Trophoblast cell (in vitro differentiated cells and primary cell): Measurements from ENCODE around the gene COA4.

ENCODE experiments used
- DNase-seq, 2 donors: peaks; one replicate each; pipeline ENCODE4 v3.0.0-alpha.2; 2016
- H2AFZ ChIP-seq: 2 replicates; pipeline ENCODE4 v1.6.1; 2013; ENCODE audit warnings: low read length, moderate library complexity, mild to moderate bottlenecking; ENCODE audit not compliant: insufficient read depth, poor library complexity
- H2AK5ac ChIP-seq: 2 replicates; pipeline ENCODE4 v1.6.1; 2013; ENCODE audit warnings: mild to moderate bottlenecking, low read length
- H2BK120ac ChIP-seq: 2 replicates; pipeline ENCODE4 v1.6.1; 2013; ENCODE audit warnings: low read length, mild to moderate bottlenecking, moderate library complexity; ENCODE audit not compliant: insufficient read depth, poor library complexity
- H2BK12ac ChIP-seq: 2 replicates; pipeline ENCODE4 v1.6.1; 2013; ENCODE audit warnings: mild to moderate bottlenecking, low read length, moderate library complexity
- H2BK5ac ChIP-seq: 2 replicates; pipeline ENCODE4 v1.6.1; 2013; ENCODE audit warnings: low read length, low read depth, moderate library complexity, mild to moderate bottlenecking; ENCODE audit not compliant: poor library complexity
- H3K14ac ChIP-seq: 2 replicates; pipeline ENCODE4 v1.6.1; 2013; ENCODE audit warnings: mild to moderate bottlenecking, low read length
- H3K18ac ChIP-seq: 2 replicates; pipeline ENCODE4 v1.6.1; 2013; ENCODE audit warnings: mild to moderate bottlenecking, low read length
- H3K23ac ChIP-seq: 2 replicates; pipeline ENCODE4 v1.6.1; 2013; ENCODE audit warnings: low read length
- H3K27ac ChIP-seq: 2 replicates; pipeline ENCODE4 v1.5.1; 2013; ENCODE audit warnings: low read depth, mild to moderate bottlenecking, inconsistent platforms, low read length, moderate library complexity
- H3K27me3 ChIP-seq: 2 replicates; pipeline ENCODE4 v1.6.1; 2013; ENCODE audit warnings: inconsistent platforms, mild to moderate bottlenecking, low read length, moderate library complexity; ENCODE audit not compliant: insufficient read depth
- H3K36me3 ChIP-seq, 2 experiments: 1 replicate in 1 of 2; 2 replicates in 1 of 2; pipeline ENCODE4 v1.6.1; 2013; ENCODE audit warnings: low read length in 2 of 2, mild to moderate bottlenecking in 2 of 2, moderate library complexity in 1 of 2; ENCODE audit not compliant: insufficient read depth in 2 of 2, control insufficient read depth in 1 of 2
- H3K4ac ChIP-seq: 2 replicates; pipeline ENCODE4 v1.6.1; 2013; ENCODE audit warnings: low read depth, mild to moderate bottlenecking, low read length, moderate library complexity
- H3K4me1 ChIP-seq, 2 experiments: 1 replicate in 1 of 2; 2 replicates in 1 of 2; pipeline ENCODE4 v1.6.1; 2013; ENCODE audit warnings: low read length in 2 of 2, mild to moderate bottlenecking in 2 of 2, moderate library complexity in 1 of 2; ENCODE audit not compliant: insufficient read depth in 2 of 2, control insufficient read depth in 1 of 2
- H3K4me2 ChIP-seq: 2 replicates; pipeline ENCODE4 v1.6.1; 2013; ENCODE audit warnings: inconsistent platforms, mild to moderate bottlenecking, low read length, moderate library complexity
- H3K4me3 ChIP-seq: 2 replicates; pipeline ENCODE4 v1.5.1; 2013; ENCODE audit warnings: mild to moderate bottlenecking, low read depth, low read length, inconsistent platforms
- H3K79me1 ChIP-seq: one replicate; pipeline ENCODE4 v1.6.1; 2013; ENCODE audit warnings: low read length
- H3K79me2 ChIP-seq: 2 replicates; pipeline ENCODE4 v1.6.1; 2013; ENCODE audit warnings: low read length, mild to moderate bottlenecking; ENCODE audit not compliant: control insufficient read depth, insufficient read depth, poor library complexity
- H3K9ac ChIP-seq: 2 replicates; pipeline ENCODE4 v1.6.1; 2013; ENCODE audit warnings: mild to moderate bottlenecking, low read length
- H3K9me3 ChIP-seq: 2 replicates; pipeline ENCODE4 v1.6.1; 2013; ENCODE audit warnings: low read depth, mild to moderate bottlenecking, control low read depth, inconsistent platforms, low read length; ENCODE audit not compliant: insufficient read depth
- H4K12ac ChIP-seq: 2 replicates; pipeline ENCODE4 v1.6.1; 2013; ENCODE audit warnings: low read depth, mild to moderate bottlenecking, low read length, moderate library complexity
- H4K8ac ChIP-seq: 2 replicates; pipeline ENCODE4 v1.6.1; 2013; ENCODE audit warnings: low read depth, mild to moderate bottlenecking, low read length, moderate library complexity
- H4K91ac ChIP-seq: one replicate; pipeline ENCODE4 v1.6.1; 2013; ENCODE audit warnings: low read depth, mild to moderate bottlenecking, low read length, moderate library complexity
- WGBS: extraction: QIAGEN DNeasy Blood & Tissue Kit; methylation state at CpG from one replicate; pipeline ENCODE4 v1.1.7; 2013; ENCODE audit warnings: missing lambda C conversion rate; ENCODE audit not compliant: insufficient read length, insufficient coverage; ENCODE audit errors: extremely low coverage; 5-methylcytosine and 5-hydroxymethylcytosine counted together

Gene COA4

GRCh38 chr11:73869332-73869949, 7.2 kb downstream of the COA4 start:
- H3K23ac ChIP-seq = no peak overlapping the region
- H4K12ac ChIP-seq = no peak overlapping the region
- H2AFZ ChIP-seq = no peak overlapping the region
- peaks cover 0 to 3% of the 10 kb centered on the region in 2 experiments for H3K4me1 ChIP-seq
- peaks cover 12 to 15% of the 10 kb centered on the region in 2 experiments for H3K36me3 ChIP-seq
- H4K8ac ChIP-seq = no peak overlapping the region
- no CpG with 5 or more reads among the region's 1 CpG for WGBS
- no peak overlapping the region for H2BK12ac ChIP-seq
- no peak overlapping the region for H2BK5ac ChIP-seq
- no peaks in the 10 kb centered on the region for H3K27me3 ChIP-seq
- H3K14ac ChIP-seq = no peak overlapping the region
- H3K4me3 ChIP-seq = no peak overlapping the region
- no peak overlapping the region for H3K18ac ChIP-seq
- no peak overlapping the region for H2BK120ac ChIP-seq
- no peak overlapping the region for H3K4me2 ChIP-seq
- H3K79me2 ChIP-seq = no peaks in the 10 kb centered on the region
- no peaks in the 10 kb centered on the region for H3K79me1 ChIP-seq
- H3K9ac ChIP-seq = no peak overlapping the region
- no peak overlapping the region for H2AK5ac ChIP-seq
- H4K91ac ChIP-seq = no peak overlapping the region
- DNase-seq = no peak
- no peak overlapping the region for H3K4ac ChIP-seq
- no peaks in the 10 kb centered on the region for H3K9me3 ChIP-seq
- H3K27ac ChIP-seq = no peak overlapping the region

GRCh38 chr11:73866586-73866996, 10.1 kb downstream of the COA4 start:
- WGBS = no CpG with 5 or more reads among the region's 2 CpGs
- peak; percentile 27 to 55 for DNase-seq
- peaks cover 2 to 10% of the 10 kb centered on the region in 2 experiments for H3K36me3 ChIP-seq

GRCh38 chr11:73866095-73866579, 10.5 kb downstream of the COA4 start:
- Histone ChIP-seq H3K9ac (no peak overlapping the region), H4K8ac (no peak overlapping the region), H3K14ac (no peak overlapping the region), H3K4me3 (no peak overlapping the region), H3K27me3 (no peaks in the 10 kb centered on the region), H3K27ac (no peak overlapping the region), H3K79me1 (no peaks in the 10 kb centered on the region), H3K79me2 (no peaks in the 10 kb centered on the region), H4K91ac (no peak overlapping the region), H3K4me2 (no peak overlapping the region), H2BK12ac (no peak overlapping the region), H2BK5ac (no peak overlapping the region), H2AK5ac (no peak overlapping the region), H3K4me1 (peaks cover 0 to 3% of the 10 kb centered on the region in 2 experiments), H3K23ac (no peak overlapping the region), H3K36me3 (peaks cover 3 to 7% of the 10 kb centered on the region in 2 experiments), H2BK120ac (no peak overlapping the region), H3K9me3 (no peaks in the 10 kb centered on the region), H3K4ac (no peak overlapping the region), H4K12ac (no peak overlapping the region), H3K18ac (no peak overlapping the region), H2AFZ (no peak overlapping the region)
- DNase-seq = no peak
- WGBS = no CpG with 5 or more reads among the region's 5 CpGs

More at GRCh38 chr11:73866586-73866996, 10.1 kb downstream of the COA4 start:
- no peak overlapping the region for H3K9ac ChIP-seq
- no peak overlapping the region for H3K4me3 ChIP-seq
- no peaks in the 10 kb centered on the region for H3K79me2 ChIP-seq
- H3K4me1 ChIP-seq = peaks cover 0 to 3% of the 10 kb centered on the region in 2 experiments
- H3K14ac ChIP-seq = no peak overlapping the region
- no peak overlapping the region for H2AFZ ChIP-seq
- H2AK5ac ChIP-seq = no peak overlapping the region
- no peaks in the 10 kb centered on the region for H3K9me3 ChIP-seq
- H3K27me3 ChIP-seq = no peaks in the 10 kb centered on the region
- no peak overlapping the region for H3K27ac ChIP-seq
- H3K4me2 ChIP-seq = no peak overlapping the region
- H2BK120ac ChIP-seq = no peak overlapping the region
- no peaks in the 10 kb centered on the region for H3K79me1 ChIP-seq
- H3K23ac ChIP-seq = no peak overlapping the region
- no peak overlapping the region for H2BK5ac ChIP-seq
- no peak overlapping the region for H3K4ac ChIP-seq
- H4K12ac ChIP-seq = no peak overlapping the region
- no peak overlapping the region for H4K91ac ChIP-seq
- no peak overlapping the region for H2BK12ac ChIP-seq
- H3K18ac ChIP-seq = no peak overlapping the region
- H4K8ac ChIP-seq = no peak overlapping the region

GRCh38 chr11:73862986-73863385, 13.7 kb downstream of the COA4 start:
- H2BK120ac ChIP-seq = no peak overlapping the region
- H2AK5ac ChIP-seq = no peak overlapping the region
- H4K8ac ChIP-seq = no peak overlapping the region
- H2BK5ac ChIP-seq = no peak overlapping the region
- H3K27me3 ChIP-seq = no peaks in the 10 kb centered on the region
- H3K18ac ChIP-seq = no peak overlapping the region
- no peak overlapping the region for H2AFZ ChIP-seq
- H3K4me3 ChIP-seq = no peak overlapping the region
- H3K9me3 ChIP-seq = no peaks in the 10 kb centered on the region
- no peak overlapping the region for H3K23ac ChIP-seq
- H3K27ac ChIP-seq = no peak overlapping the region
- WGBS = no CpG with 5 or more reads among the region's 4 CpGs
- H3K36me3 ChIP-seq = peaks cover 3 to 7% of the 10 kb centered on the region in 2 experiments
- H4K12ac ChIP-seq = no peak overlapping the region
- H2BK12ac ChIP-seq = no peak overlapping the region
- no peak for DNase-seq
- H3K4me1 ChIP-seq = peaks cover 0 to 3% of the 10 kb centered on the region in 2 experiments
- no peak overlapping the region for H3K14ac ChIP-seq
- H4K91ac ChIP-seq = no peak overlapping the region
- no peak overlapping the region for H3K4me2 ChIP-seq
- no peaks in the 10 kb centered on the region for H3K79me2 ChIP-seq
- H3K79me1 ChIP-seq = no peaks in the 10 kb centered on the region
- H3K4ac ChIP-seq = no peak overlapping the region
- H3K9ac ChIP-seq = no peak overlapping the region
